Keratinocyte (primary cell): Measurements from ENCODE around the gene DIAPH3. TPM values are rescaled to one million over a fixed set of nuclear protein-coding genes. Genes with fewer than 3 reads are reported as not detected.

Experiments used
- DNase-seq: peaks from one replicate; pipeline ENCODE4 v3.0.0-alpha.2; 2011; ENCODE audit warnings: low read depth, missing footprints, low spot score
- FAIRE-seq: peaks from 2 replicates; lab custom pipeline; 2011; peaks lifted over from hg19 to GRCh38; lab: Jason Lieb, UNC
- H2AFZ ChIP-seq: 2 replicates; pipeline ENCODE4 v1.6.0; 2012; ENCODE audit warnings: low read length, control low read depth, inconsistent platforms; ENCODE audit not compliant: control insufficient read depth
- H3K27ac ChIP-seq: 2 replicates; pipeline ENCODE4 v1.5.1; 2011; ENCODE audit warnings: low read length; ENCODE audit not compliant: control insufficient read depth, insufficient read depth
- H3K27me3 ChIP-seq: 3 replicates; pipeline ENCODE4 v1.6.0; 2011; ENCODE audit warnings: low read length; ENCODE audit not compliant: control insufficient read depth, insufficient read depth; ENCODE audit errors: extremely low read depth
- H3K36me3 ChIP-seq, 2 experiments: 2 replicates in 1 of 2; 3 replicates in 1 of 2; pipeline ENCODE4 v1.5.1; 2011; ENCODE audit warnings: low read length in 2 of 2, mild to moderate bottlenecking in 1 of 2; ENCODE audit not compliant: control insufficient read depth in 2 of 2, insufficient read depth in 2 of 2; ENCODE audit errors: extremely low read depth in 1 of 2
- H3K4me1 ChIP-seq: 3 replicates; pipeline ENCODE4 v1.5.1; 2011; ENCODE audit warnings: low read length; ENCODE audit not compliant: control insufficient read depth, insufficient read depth; ENCODE audit errors: extremely low read depth
- H3K4me2 ChIP-seq: 3 replicates; pipeline ENCODE4 v1.6.0; 2011; ENCODE audit warnings: low read depth, low read length; ENCODE audit not compliant: control insufficient read depth, insufficient read depth; ENCODE audit errors: extremely low read depth
- H3K4me3 ChIP-seq, 3 experiments: fragments of 200-600 bp in 1 of 3; sonication (generic) in 1 of 3; 2 replicates in 2 of 3; 3 replicates in 1 of 3; pipeline ENCODE4 v1.5.1; 2011 to 2016; ENCODE audit warnings: low read length in 3 of 3, mild to moderate bottlenecking in 3 of 3, control low read depth in 2 of 3, inconsistent platforms in 1 of 3, low read depth in 1 of 3, mixed read lengths in 1 of 3, mixed run types in 1 of 3, moderate library complexity in 1 of 3; ENCODE audit not compliant: control insufficient read depth in 2 of 3, insufficient read depth in 2 of 3; ENCODE audit errors: extremely low read depth in 1 of 3
- H3K79me2 ChIP-seq: 2 replicates; pipeline ENCODE4 v1.6.0; 2012; ENCODE audit warnings: low read length; ENCODE audit not compliant: control insufficient read depth, insufficient read depth
- H3K9ac ChIP-seq: 3 replicates; pipeline ENCODE4 v1.6.0; 2011; ENCODE audit warnings: low read length; ENCODE audit not compliant: control insufficient read depth, insufficient read depth; ENCODE audit errors: extremely low read depth
- H3K9me1 ChIP-seq: 3 replicates; pipeline ENCODE4 v1.6.0; 2011; ENCODE audit warnings: low read length; ENCODE audit not compliant: control insufficient read depth, insufficient read depth; ENCODE audit errors: extremely low read depth
- H3K9me3 ChIP-seq: 2 replicates; pipeline ENCODE4 v1.5.1; 2012; ENCODE audit warnings: low read depth, low read length; ENCODE audit not compliant: control insufficient read depth
- H4K20me1 ChIP-seq: 3 replicates; pipeline ENCODE4 v1.6.0; 2011; ENCODE audit warnings: low read length; ENCODE audit not compliant: control insufficient read depth, insufficient read depth; ENCODE audit errors: extremely low read depth
- CTCF ChIP-seq, 3 experiments: IDR thresholded peaks in 1 of 3; conservative IDR thresholded peaks in 1 of 3; optimal IDR thresholded peaks in 1 of 3; 2 replicates in 2 of 3; 3 replicates in 1 of 3; pipeline versions ENCODE3 to v1.5.1; 2011; ENCODE audit warnings: low read length in 3 of 3, mild to moderate bottlenecking in 3 of 3, moderate library complexity in 2 of 3, control low read depth in 1 of 3, inconsistent platforms in 1 of 3; ENCODE audit not compliant: insufficient read depth in 2 of 3; ENCODE audit errors: extremely low read depth in 1 of 3
- EZH2 ChIP-seq: IDR thresholded peaks from one replicate; pipeline ENCODE4 v1.6.1; 2012; ENCODE audit warnings: inconsistent platforms, mild to moderate bottlenecking, low read length, moderate library complexity
- dilution Hi-C: fragments of 300-500 bp; cut with MboI; formaldehyde crosslinking; loops from one replicate; pipeline ENCODE4 v1.7.0; 2020; ENCODE audit warnings: low sequenced_read_pairs; ENCODE audit not compliant: extremely low pct_ligation_motif_present
- polyA plus RNA-seq, 5 experiments: library from polyadenylated mRNA; depleted of rRNA in 3 of 5; stranded (reverse) in 3 of 5; stranded (forward) in 1 of 5; unstranded in 1 of 5; fragments of >200 nt; gene quantifications; 1 replicate in 1 of 5; 2 replicates in 3 of 5; 3 replicates in 1 of 5; pipeline versions ENCODE4 v1.2.1 to v1.2.3, GENCODE V29; 2011 to 2012; ENCODE audit warnings: missing spikeins in 2 of 5, low read depth in 1 of 5, low replicate concordance in 1 of 5

DIAPH3 gene
- polyA plus RNA-seq, 1 donor (not counting 4 experiments of a cell fraction or from before 2014, with no cell fraction given) = 9.0 TPM

- Histone ChIP-seq H3K4me3 (no peak overlapping the region), H3K79me2 (no peaks in the 10 kb centered on the region), H2AFZ (no peak overlapping the region), H4K20me1 (no peaks in the 10 kb centered on the region), H3K9ac (no peak overlapping the region), H3K9me3 (no peaks in the 10 kb centered on the region), H3K4me1 (no peaks in the 10 kb centered on the region), H3K36me3 (no peaks in the 10 kb centered on the region), H3K27me3 (no peaks in the 10 kb centered on the region), H3K4me2 (no peak overlapping the region), H3K27ac (no peak overlapping the region), H3K9me1 (no peaks in the 10 kb centered on the region)
- dilution Hi-C loops = no loop called here
- no peak for DNase-seq
- no peak for FAIRE-seq
- TF ChIP-seq CTCF (optimal IDR thresholded peaks at IDR 0.05 in 1 of 3, IDR thresholded peaks at IDR 0.05 in 1 of 3, conservative IDR thresholded peaks at IDR 0.05 in 1 of 3; ENCODE audit: extremely low read depth in 1 of 3, insufficient read depth in 2 of 3, low read length in 3 of 3) (no peak), EZH2 (no peak)
Observed at GRCh38 chr13:59963827-59964226, 199.9 kb downstream of the DIAPH3 start.

GRCh38 chr13:59963383-59963782 lies 200.3 kb downstream of the DIAPH3 start:
- Histone ChIP-seq H3K9ac (no peak overlapping the region), H3K79me2 (no peaks in the 10 kb centered on the region), H4K20me1 (no peaks in the 10 kb centered on the region), H3K9me1 (no peaks in the 10 kb centered on the region), H3K4me3 (no peak overlapping the region), H3K4me2 (no peak overlapping the region), H3K36me3 (no peaks in the 10 kb centered on the region), H3K27me3 (no peaks in the 10 kb centered on the region), H3K9me3 (no peaks in the 10 kb centered on the region), H3K4me1 (no peaks in the 10 kb centered on the region), H3K27ac (no peak overlapping the region), H2AFZ (no peak overlapping the region)
- DNase-seq = no peak
- TF ChIP-seq EZH2 (no peak), CTCF (optimal IDR thresholded peaks at IDR 0.05 in 1 of 3, IDR thresholded peaks at IDR 0.05 in 1 of 3, conservative IDR thresholded peaks at IDR 0.05 in 1 of 3; ENCODE audit: extremely low read depth in 1 of 3, insufficient read depth in 2 of 3, low read length in 3 of 3) (no peak)
- dilution Hi-C loops = no loop called here
- no peak for FAIRE-seq
